VCaP (cell line): Measurements from ENCODE around the gene MYH9.

ENCODE experiments used
- H3K27ac ChIP-seq: fragments of 450-650 bp; 2 replicates; pipeline ENCODE4 v1.5.1; 2017
- TF ChIP-seq, protein P1 (sequence below): fragments of 450-650 bp; conservative IDR thresholded peaks from 2 replicates; pipeline ENCODE4 v1.5.1; 2017; ENCODE audit warnings: mild to moderate bottlenecking, moderate library complexity

MYH9 gene

DNA sequence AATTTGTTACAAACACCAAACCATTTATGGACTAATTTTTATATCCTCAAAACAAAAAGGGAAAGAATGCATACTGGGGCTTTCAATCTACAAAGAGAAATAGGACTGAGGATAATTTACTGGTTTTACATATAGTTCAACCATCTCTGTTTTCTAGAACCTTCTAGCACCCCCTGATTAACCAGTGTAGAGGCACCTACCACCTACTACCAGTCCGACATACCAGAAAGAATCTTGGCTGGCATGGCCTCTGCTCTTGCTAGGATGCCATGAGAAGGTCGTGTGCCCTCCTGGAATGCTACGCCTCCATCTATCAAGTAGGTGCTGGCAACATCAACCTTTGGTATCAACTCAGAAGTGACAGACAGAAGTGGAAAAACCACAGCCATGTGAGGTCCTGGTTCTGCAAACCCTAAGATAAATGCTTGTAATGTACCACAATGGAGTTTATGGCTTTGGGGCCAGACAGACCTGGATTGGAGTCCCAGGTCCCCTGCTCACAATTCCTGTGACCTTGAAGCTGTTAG is 28.2 kb downstream of the MYH9 start:
- TF ChIP-seq, protein P1, sequence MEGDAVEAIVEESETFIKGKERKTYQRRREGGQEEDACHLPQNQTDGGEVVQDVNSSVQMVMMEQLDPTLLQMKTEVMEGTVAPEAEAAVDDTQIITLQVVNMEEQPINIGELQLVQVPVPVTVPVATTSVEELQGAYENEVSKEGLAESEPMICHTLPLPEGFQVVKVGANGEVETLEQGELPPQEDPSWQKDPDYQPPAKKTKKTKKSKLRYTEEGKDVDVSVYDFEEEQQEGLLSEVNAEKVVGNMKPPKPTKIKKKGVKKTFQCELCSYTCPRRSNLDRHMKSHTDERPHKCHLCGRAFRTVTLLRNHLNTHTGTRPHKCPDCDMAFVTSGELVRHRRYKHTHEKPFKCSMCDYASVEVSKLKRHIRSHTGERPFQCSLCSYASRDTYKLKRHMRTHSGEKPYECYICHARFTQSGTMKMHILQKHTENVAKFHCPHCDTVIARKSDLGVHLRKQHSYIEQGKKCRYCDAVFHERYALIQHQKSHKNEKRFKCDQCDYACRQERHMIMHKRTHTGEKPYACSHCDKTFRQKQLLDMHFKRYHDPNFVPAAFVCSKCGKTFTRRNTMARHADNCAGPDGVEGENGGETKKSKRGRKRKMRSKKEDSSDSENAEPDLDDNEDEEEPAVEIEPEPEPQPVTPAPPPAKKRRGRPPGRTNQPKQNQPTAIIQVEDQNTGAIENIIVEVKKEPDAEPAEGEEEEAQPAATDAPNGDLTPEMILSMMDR: no peak
- no peak overlapping the region for H3K27ac ChIP-seq

DNA sequence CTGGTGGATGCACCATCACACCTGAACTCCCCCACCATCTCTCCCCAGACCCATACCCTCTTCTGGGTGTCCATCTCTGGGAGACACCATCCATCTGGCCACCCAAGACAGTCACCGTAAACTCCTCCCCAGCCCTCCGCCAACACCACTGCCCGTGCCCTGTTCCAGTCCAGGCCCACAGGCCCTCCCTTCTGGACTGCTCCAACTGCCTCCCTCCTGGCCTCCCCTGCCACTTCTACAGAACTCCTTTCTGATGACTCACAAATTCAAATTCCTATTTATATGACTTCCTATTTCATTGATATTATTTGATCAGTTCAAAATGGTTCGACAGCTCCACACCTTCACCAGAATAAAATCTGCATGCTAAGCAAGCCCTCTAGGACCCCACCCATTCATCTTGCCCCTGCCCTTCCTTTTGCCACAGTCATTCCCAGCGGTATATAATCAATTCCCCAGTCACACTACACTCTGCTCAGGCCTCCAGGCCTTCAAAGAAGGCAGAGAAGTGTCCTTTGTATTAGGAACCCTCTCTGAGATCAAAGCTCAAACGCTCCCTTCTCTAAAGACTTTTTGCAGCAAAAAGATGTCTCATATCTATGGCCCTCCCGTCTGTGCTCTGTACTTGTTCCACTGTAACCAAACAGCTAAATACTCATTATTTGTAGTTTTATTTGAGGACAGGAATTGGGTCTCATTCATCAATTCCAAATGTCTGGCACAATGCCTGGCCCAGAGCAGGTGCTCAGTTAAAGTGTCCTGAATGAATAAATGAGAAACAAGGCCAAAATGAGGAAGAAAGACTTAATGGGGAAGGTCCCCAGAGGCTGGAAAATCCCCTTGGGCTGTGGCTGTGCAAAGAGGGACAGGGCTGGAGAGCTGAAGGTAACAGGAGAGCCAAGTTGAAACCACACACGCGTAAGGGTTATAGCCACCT is 29.0 kb downstream of the MYH9 start:
- TF ChIP-seq, protein P1: no peak
- no peak overlapping the region for H3K27ac ChIP-seq

DNA sequence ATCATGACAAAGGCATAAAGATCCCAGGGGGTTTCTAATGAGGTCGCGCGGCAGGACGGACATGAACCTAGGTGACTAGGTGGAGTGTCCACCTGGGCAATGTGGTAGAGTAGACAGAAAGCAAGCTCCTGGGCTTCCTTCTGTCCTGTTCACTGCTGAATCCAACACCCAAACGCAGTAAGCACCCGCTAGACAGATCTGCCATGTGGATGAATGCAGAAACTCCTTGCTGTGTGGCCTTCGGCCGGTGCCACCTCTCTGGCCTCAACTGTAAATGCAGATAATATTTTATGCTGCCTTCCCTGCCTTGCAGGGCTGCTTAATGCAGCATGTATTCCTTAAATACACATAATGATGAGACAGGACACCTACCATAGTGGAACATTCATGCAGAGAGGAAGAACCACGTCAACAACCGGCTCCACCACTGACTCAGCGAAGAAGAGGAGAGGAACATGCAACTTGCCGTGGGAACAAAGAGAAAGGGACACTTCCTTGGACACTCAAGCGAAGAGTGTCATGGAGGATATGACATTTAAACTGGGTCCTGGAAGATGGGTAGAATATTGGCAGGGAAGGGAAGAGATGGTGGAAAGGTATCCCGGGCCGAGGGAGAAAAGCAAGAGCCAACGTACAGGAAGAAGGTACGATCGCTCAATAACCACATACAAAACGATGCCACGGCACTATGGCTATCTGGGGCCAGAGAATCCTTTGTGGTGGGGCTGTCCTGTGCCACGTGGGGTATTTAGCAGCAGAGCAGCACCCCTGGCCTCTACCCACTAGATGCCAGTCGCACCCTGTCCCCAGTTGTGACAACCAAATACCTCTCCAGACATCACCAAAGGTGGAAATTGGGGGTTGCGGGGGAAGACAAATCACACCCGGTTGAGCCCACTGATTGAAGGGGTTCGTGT is 30.8 kb downstream of the MYH9 start:
- H3K27ac ChIP-seq: no peak overlapping the region

DNA sequence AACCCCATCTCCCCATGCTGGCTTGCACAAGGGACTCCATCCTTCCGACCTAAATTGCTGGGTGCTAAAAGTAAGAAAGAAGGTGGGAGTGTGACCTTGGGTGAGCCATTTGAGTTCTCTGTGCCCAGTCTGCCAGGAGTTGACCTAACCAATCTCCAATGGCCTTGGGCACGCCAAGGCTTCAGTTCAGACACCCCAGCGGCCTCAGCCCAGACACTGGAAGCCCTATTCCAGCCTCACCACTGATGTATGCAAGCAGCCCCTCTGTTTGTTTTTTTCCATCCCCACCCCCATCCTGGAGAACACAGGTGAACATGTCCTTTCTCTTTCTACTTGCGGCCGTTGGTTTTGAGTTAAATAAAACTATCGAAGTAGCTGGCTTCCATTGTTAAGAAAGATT is 31.9 kb downstream of the MYH9 start:
- 0 out of 2 replicates have a peak overlapping the region, but pooled peaks have one; percentile 10 for H3K27ac ChIP-seq
- TF ChIP-seq, protein P1: no peak

More for the DNA sequence above, 30.8 kb downstream of the MYH9 start:
- TF ChIP-seq, protein P1: no peak

DNA sequence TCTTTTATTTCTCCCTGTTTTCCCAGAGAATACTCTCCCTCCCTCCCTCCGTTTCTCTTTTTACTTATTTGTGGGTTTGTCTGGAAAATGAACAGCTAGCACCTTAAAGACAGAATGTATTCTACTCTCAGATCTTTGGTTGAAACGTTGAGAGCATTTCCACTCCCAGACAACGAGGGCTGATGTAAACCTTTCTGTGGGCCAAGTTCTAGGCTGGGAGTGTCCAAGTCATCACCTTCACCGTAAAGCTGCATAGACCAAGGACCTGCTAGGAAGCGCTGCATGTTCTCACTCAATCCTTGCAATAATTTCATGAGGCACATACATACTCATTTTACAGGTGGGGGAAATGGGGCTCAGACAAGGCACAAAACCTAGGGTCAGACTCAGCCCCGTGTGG is 32.4 kb downstream of the MYH9 start:
- TF ChIP-seq, protein P1: no peak
- peak overlapping the region; percentile 10; the same call in 1 of the 2 replicates for H3K27ac ChIP-seq

DNA sequence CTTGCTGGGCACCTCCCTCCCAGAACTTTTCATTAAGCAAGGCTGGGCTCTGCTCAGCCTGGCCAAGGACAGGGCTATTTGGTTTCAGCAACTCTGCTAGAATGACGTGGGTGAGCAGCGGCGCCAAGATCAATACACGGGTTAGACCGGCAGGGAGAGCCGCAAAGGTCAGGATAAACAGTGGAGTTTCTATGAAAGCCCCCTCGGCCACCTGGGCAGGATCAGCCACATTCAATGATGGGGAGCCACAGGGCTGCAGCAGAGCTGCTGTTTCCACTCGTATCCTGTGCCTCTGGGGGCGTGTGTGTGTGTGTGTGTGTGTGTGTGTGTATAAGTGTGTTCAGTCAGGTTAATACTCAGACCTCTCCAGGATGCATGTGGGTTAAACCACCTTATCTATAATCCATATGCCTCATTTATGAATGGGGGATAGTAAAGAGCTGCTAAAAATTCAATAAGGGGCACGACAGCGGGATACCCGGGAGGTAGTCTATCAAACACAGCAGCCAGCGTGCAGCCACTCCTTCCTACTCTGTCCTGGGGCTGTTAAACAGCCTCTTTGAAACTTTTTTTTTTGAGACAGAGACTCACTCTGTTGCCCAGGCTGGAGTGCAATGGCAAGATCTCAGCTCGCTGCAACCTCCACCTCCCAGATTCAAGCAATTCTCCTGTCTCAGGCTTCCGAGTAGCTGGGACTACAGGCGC is 34.8 kb downstream of the MYH9 start:
- TF ChIP-seq, protein P1: no peak
- peak overlapping the region; percentile 69 for H3K27ac ChIP-seq
